Fibroblast of the conjunctiva (primary cell): ENCODE data around the gene KDM8.

Experiments used
- DNase-seq: peaks from one replicate; pipeline ENCODE4 v3.0.0-alpha.2; 2010; ENCODE audit warnings: low read depth

Gene KDM8

GRCh38 chr16:27216297-27216885, 13.1 kb downstream of the KDM8 start:
- no peak for DNase-seq

DNA sequence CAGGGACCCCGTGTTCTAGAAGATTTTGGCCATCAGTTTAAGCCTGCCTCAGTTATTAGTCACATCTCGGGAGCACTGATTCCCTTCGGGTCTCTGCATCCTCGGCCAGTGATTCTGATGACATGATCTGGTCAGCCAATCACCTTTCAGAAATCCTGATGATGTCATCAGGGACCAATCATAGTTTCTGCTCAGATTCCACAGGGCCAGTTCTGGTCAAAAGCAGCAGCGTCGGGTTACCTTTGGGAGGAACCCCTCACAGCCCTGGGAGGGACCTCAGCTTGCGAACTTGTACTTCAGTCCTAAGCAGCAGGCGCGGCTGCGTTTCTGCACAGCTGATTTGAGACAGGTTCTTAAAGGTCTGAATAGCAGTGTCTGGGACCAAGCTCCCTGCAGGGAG, 13.9 kb downstream of the KDM8 start:
- peak; percentile 54 for DNase-seq

DNA sequence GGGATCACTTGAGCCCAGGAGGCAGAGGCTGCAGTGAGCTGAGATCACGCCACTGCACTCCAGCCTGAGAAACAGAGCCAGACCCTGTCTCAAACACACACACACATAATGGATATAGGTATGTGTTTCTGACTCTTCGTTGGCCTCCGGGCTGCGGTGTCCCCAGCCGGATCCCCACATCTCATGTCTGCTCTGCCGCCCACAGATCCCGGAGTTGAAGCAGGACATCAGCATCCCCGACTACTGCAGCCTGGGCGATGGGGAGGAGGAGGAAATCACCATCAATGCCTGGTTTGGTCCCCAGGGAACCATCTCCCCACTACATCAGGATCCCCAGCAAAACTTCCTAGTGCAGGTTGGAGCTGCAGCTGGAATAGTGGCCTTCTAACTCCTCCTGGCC, 15.4 kb downstream of the KDM8 start:
- DNase-seq = no peak

GRCh38 chr16:27219161-27219560, 15.8 kb downstream of the KDM8 start:
- DNase-seq = no peak

DNA sequence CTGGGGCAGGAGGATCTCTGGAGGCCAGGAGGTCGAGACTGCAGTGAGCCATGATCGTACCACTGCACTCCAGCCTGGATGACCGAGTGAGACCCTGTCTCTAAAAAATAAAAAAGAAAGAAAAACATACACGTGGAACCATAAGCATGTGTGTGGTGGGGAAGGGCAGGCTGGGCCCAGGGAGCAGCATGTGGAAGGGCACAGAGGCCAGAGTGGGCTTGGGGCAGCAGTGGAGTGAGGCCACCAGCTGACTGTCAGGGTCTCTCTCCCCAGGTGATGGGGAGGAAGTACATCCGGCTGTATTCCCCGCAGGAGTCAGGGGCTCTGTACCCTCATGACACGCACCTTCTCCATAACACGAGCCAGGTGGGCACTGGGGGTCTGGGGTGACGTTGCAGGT, 16.8 kb downstream of the KDM8 start:
- no peak for DNase-seq

DNA sequence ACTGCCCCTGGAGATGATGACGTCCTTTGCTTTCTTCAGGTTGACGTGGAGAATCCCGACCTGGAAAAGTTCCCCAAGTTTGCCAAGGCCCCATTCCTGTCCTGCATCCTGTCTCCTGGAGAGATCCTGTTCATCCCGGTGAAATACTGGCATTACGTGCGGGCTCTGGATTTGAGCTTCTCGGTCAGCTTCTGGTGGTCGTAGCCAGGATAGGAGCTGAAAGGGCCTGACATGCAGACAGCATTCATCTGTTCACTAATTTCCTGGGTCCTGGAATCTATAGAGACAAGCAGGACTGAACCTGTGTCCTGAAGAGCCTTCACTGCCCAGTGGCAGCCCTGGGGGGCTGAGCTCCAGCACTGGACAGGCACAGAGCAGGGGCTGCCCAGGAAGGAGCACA, 17.2 kb downstream of the KDM8 start:
- DNase-seq = no peak

DNA sequence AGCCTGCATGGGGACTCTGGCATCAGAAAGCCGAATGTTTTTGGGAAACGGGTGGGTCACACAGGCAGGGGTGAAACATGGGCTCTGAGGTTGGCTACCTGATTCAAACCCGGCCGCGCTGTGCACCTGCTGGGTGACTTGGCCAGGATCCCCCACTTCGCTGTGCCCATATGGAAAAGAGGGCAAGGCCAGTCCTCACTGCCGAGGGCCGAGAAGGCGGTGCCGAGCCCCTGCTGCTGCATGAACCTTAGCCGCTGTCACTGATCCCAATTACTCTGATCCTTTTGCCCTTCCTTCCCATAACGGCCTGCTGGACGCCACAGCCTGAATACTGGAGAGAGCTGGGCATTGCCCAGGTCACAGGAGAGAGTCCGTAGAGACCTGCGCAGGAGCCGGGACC, 17.7 kb downstream of the KDM8 start:
- no peak for DNase-seq

DNA sequence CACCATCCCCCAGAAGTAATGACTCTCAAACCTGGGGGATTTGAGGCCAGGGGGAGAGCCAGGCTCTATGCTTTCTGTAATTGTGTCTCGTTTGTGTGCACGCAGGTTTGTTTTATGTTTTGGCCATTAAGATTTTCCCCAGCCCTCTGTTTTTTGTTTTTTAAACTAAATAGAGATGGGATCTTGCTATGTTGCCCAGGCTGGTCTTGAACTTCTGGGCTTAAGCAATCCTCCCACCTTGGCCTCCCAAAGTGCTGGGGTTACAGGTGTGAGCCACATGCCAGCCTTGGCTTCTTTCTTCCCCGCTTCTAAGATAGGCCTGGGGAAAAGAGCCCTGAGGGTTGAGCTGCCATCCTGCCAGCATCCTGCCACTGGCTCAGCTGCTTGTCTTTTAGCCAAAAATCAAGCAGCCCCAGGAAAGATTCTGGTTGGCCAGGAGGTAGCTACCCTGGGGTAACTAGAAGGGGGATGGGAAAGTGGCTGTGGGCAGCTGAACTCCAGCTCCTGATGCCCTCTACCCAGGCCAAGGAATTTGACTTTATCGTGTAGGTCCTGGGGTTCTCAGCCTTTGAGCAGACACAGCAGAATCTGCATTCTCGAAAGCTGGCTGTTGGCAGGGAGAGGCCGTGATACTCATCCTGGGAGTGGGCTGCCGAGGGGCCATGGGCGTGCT, 18.4 kb downstream of the KDM8 start:
- no peak for DNase-seq

GRCh38 chr16:27222249-27223225, 19.2 kb downstream of the KDM8 start:
- no peak for DNase-seq

GRCh38 chr16:27223226-27223610, 19.9 kb downstream of the KDM8 start:
- no peak for DNase-seq

DNA sequence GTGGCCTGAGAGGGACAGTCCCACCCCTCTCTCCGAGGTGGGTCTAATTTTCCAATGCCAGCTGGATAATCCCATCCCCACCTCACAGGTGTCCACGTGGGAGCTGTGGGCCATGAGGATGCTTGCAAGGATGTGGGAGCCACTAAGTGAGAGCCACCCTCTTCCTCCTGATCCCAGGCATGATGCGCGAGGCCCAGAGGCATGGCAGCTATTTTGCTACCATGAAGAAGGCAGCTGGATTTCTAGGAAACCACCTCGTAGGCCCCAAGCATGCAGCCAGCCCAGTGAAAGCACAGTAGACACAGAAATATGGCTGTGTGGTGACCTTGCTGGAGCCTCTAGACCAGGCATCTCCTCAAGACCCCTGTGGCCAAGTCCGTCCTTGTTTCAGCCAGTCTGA, 20.4 kb downstream of the KDM8 start:
- DNase-seq = no peak

DNA sequence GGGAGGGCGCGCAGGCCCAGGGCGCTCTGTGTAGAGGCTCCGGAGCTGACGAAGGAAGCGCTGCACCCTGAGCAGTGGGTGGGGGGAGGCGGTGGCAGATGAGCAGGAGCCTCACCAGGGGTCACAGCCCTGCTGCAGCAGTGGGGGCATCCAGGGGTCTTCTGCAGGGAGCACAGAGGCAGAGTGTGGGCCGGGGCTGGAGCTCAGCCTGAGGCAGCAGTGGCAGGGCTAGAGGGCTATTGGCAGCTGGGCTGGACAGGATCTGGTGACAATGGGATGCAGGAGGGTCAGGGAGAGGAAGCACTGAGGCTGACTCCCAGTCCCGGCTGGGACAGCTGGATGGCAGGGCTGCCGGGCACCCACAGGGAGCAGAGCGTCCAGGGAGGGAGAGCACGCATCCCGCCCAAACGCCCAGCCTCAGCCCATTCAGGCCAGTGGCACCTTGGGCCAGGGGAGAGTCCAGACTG, 21.0 kb downstream of the KDM8 start:
- DNase-seq = no peak

GRCh38 chr16:27224741-27225300, 21.5 kb downstream of the KDM8 start:
- no peak for DNase-seq

DNA sequence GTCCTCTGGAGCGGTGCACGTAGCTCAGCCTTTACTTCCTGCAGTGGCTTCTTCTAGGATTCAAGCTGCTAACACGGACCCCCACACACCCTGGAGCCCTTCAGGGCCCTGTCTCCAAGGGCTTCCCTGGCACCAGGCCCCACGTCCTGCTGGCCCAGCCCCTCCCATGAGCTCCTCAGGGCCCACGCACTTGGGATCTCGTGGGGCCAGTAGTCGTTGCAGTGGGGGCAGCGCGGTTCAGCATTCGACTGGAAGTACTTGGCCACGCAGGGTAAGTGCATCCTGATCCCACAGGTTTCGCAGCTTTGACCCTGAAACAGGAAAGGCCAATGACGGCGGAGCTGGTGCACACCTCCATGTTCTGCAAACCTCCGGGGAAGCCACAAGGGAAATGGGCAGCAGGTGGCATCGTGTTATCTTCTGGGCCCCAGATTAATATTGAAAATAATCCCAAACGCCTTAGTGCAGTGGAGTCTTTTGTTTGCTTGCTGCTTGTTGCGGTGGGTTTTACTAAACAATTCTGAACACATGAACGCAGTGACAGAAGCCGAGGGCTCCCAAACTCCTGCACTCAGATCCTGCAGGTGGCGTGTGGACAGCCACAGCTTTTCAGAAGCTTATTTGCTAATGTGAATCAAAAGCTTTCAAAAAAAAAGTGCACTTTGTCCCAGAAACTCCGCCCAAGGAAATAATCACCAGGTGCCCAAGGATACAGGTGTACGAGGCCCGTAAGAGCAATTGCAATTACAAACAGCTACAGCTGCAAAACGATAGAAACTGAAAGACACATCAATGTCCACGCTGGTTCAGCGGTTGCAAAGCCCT, 22.4 kb downstream of the KDM8 start:
- DNase-seq = no peak

DNA sequence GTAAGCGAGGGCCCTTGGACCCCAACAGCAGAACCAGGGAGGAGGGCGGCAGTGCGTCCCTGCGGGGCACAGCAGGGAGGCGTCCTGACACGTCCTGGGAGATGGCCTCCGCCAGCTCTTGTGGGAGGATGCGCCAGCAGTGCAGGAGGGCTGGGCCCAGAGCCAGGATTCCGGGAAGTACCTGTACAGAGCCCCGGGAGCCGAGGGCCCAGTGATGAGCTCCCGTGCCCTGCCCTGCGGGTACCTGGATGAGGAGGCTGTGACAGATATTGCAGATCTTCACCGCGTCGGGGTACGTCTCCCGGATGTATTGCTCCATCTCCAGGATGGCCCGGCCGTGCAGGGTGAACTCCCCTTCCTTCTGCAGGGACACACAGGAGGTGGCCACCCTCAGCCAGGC, 23.1 kb downstream of the KDM8 start:
- no peak for DNase-seq

DNA sequence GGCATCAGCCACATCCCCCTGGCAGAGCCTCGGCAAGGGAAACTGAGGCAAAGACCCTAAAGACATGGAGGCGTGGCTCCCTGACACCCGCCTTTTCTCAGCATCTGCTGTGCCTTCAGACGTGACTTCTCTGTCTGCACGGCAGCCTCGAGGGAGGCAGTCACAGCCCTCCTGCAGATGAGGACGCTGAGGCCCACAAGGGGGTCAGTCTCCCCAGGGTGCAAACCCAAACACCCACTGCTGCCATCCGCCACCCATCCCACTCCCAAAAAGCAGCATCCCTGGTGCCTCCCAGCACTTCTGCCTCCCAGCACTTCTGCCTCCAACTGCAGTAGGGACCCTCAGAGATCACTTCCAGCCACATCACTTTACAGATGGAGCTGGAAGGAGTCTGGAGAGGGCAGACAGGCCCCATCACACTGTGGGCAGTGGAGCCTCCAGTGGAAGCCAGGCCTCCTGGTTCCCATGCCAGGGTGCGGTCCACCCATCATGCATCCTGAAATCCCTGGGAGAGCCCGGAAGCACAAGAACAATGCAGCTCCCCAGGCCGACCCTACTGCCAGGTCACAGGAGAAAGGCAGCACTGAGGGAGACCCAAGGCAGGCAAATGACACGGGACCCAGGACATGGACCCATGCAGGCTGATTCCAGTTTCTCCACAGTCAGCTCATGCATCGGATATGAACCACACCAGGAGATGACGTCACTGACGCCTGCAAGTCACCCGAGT, 23.8 kb downstream of the KDM8 start:
- no peak for DNase-seq

DNA sequence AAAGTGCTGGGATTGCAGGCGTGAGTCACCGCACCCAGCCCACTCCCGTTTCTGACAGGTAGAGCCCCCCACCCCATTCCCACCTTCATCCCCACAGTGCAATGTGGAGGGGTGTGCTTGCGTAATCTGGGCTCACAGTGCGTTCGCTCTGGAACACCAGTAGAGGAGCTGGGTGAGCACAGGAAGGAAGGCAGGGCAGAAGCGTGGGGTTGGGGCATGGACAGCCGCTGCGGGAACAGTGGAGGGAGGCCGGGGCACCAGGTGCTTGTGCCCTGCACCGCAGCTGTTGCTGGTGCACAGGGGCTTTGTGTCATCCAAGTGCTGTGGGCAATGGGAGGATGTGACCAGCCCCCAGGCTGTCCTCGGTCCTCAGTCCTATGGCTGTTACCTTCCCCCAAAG, 24.7 kb downstream of the KDM8 start:
- no peak for DNase-seq

- no peak for DNase-seq
Observed at GRCh38 chr16:27228621-27229501, 25.5 kb downstream of the KDM8 start.

DNA sequence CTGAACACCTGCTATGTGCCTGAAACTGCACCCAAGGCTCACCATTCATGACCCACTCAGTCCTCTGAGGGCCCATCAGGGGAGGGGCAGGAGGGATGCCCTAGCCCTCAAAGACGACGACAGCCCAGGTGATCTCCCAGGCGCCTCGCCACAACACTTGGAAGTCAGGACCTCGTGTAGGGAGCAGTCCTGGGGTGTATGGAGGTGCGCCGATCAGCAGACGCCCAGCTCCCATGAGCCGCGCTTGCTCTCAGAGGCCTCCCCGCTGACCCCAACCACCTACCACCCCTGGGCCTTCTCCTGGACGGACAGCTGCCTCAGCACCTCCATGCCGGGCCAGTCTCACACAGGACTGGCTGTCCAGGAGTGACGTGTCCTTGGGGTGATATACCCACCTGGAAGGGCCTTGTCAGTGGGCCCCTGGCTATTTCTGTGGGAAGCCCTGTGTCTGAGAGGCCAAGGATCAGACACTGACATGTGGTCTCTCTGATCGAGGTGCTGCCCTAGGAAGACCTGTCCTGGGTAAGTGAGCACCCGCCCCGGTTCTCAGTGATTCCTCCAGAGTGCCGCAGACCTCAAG, 26.7 kb downstream of the KDM8 start:
- no peak for DNase-seq

GRCh38 chr16:27230562-27231001, 27.3 kb downstream of the KDM8 start:
- DNase-seq = no peak
